HepG2 (cell line): Measurements from ENCODE around the gene FRG1. TPM values are rescaled to one million over a fixed set of nuclear protein-coding genes. Genes with fewer than 3 reads are reported as not detected.

ENCODE experiments used
- IKZF1 ChIP-seq: fragments of 450-650 bp; IDR thresholded peaks from 2 replicates; pipeline ENCODE4 v1.7.1; 2016
- ISL2 ChIP-seq: sonication (generic); formaldehyde crosslinking; IDR thresholded peaks from 2 replicates; pipeline ENCODE4 v1.5.0; 2020; ENCODE audit warnings: missing genetic modification reagents
- NR2F6 ChIP-seq, 2 experiments: IDR thresholded peaks; 2 replicates each; pipeline ENCODE4 v1.6.1; 2016; ENCODE audit warnings: antibody characterized with exemption in 1 of 2, mild to moderate bottlenecking in 1 of 2
- PATZ1 ChIP-seq: sonication (generic); formaldehyde crosslinking; IDR thresholded peaks from 2 replicates; pipeline ENCODE4 v1.4.0; 2020; ENCODE audit warnings: missing genetic modification reagents
- RAD21 ChIP-seq: fragments of 450-650 bp; formaldehyde crosslinking; IDR thresholded peaks from 2 replicates; pipeline ENCODE4 v1.5.0; 2020; ENCODE audit warnings: mild to moderate bottlenecking
- SP5 ChIP-seq: IDR thresholded peaks from 2 replicates; pipeline ENCODE4 v1.6.1; 2016; ENCODE audit warnings: low read depth, borderline replicate concordance
- STAG1 ChIP-seq: sonication (generic); formaldehyde crosslinking; IDR thresholded peaks from 2 replicates; pipeline ENCODE4 v1.4.0; 2020; ENCODE audit warnings: missing genetic modification reagents
- TIGD3 ChIP-seq: sonication (generic); formaldehyde crosslinking; IDR thresholded peaks from 2 replicates; pipeline ENCODE4 v1.5.1; 2020; ENCODE audit warnings: mild to moderate bottlenecking, missing genetic modification reagents, borderline replicate concordance
- ZBTB3 ChIP-seq: sonication (generic); formaldehyde crosslinking; IDR thresholded peaks from 2 replicates; pipeline ENCODE4 v1.4.0; 2020; ENCODE audit warnings: low read depth, mild to moderate bottlenecking, moderate library complexity, missing genetic modification reagents, borderline replicate concordance
- ZNF121 ChIP-seq: sonication (generic); formaldehyde crosslinking; IDR thresholded peaks from 2 replicates; pipeline ENCODE4 v1.5.0; 2020; ENCODE audit warnings: mild to moderate bottlenecking, missing genetic modification reagents
- polyA plus RNA-seq, 8 experiments: library from polyadenylated mRNA; depleted of rRNA in 3 of 8; stranded (reverse) in 7 of 8; unstranded in 1 of 8; fragments of >200 nt; fragmentation: Illumina TruSeq in 4 of 8; extraction: Trizol in 4 of 8; gene quantifications; 2 replicates each; pipeline versions ENCODE4 v1.2.1 to v1.2.3, GENCODE V29; 2011 to 2016; ENCODE audit warnings: low read depth in 4 of 8, missing spikeins in 1 of 8, mixed read lengths in 1 of 8; ENCODE audit not compliant: insufficient read depth in 1 of 8
- total RNA-seq, 5 experiments: library from RNA; depleted of rRNA; stranded (reverse); fragments of >200 nt; fragmentation: Illumina TruSeq; extraction: Trizol; gene quantifications; 2 replicates each; pipeline ENCODE4 v1.2.3, GENCODE V29; 2016; ENCODE audit warnings: low read depth in 1 of 5
- TF ChIP-seq, protein P1 (sequence below): sonication (generic); formaldehyde crosslinking; IDR thresholded peaks from 2 replicates; pipeline ENCODE4 v1.9.0; 2022; ENCODE audit warnings: missing genetic modification reagents, mild to moderate bottlenecking, borderline replicate concordance
- TF ChIP-seq, protein P2 (sequence below): sonication (generic); formaldehyde crosslinking; IDR thresholded peaks from 2 replicates; pipeline ENCODE4 v1.4.0; 2020; ENCODE audit warnings: mild to moderate bottlenecking, missing genetic modification reagents, borderline replicate concordance
- TF ChIP-seq, protein P3 (sequence below): sonication (generic); formaldehyde crosslinking; IDR thresholded peaks from 2 replicates; pipeline ENCODE4 v1.5.0; 2020; ENCODE audit warnings: mild to moderate bottlenecking, missing genetic modification reagents

The FRG1 gene
- total and polyA plus RNA-seq, 2 of the 13 experiments (the other 11 are each of a cell fraction or from before 2014, with no cell fraction given) = 5.7 to 42.6 TPM

- TF ChIP-seq, protein P1, sequence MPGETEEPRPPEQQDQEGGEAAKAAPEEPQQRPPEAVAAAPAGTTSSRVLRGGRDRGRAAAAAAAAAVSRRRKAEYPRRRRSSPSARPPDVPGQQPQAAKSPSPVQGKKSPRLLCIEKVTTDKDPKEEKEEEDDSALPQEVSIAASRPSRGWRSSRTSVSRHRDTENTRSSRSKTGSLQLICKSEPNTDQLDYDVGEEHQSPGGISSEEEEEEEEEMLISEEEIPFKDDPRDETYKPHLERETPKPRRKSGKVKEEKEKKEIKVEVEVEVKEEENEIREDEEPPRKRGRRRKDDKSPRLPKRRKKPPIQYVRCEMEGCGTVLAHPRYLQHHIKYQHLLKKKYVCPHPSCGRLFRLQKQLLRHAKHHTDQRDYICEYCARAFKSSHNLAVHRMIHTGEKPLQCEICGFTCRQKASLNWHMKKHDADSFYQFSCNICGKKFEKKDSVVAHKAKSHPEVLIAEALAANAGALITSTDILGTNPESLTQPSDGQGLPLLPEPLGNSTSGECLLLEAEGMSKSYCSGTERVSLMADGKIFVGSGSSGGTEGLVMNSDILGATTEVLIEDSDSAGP (CRISPR knock-in tag) = peak; percentile 93; the same call in 1 of the 2 replicates
- no peak; the same call in 1 of the 2 replicates for TF ChIP-seq STAG1
- peak; percentile 59; the same call in 1 of the 2 replicates for TF ChIP-seq RAD21
- TF ChIP-seq TIGD3 (CRISPR knock-in tag) = no peak
- 0 out of 2 replicates have a peak, but pooled peaks have one; percentile 23 for TF ChIP-seq SP5 (CRISPR knock-in tag)
- peak; percentile 85 for TF ChIP-seq ISL2 (CRISPR knock-in tag)
- TF ChIP-seq NR2F6 (IDR thresholded peaks at IDR 0.05) = no peak
- peak; percentile 24; the same call in 1 of the 2 replicates for TF ChIP-seq NR2F6 (CRISPR knock-in tag; IDR thresholded peaks at IDR 0.05)
- peak; percentile 32; the same call in 1 of the 2 replicates for TF ChIP-seq PATZ1 (CRISPR knock-in tag)
- peak; percentile 86 for TF ChIP-seq ZNF121
- TF ChIP-seq IKZF1 = no peak
- TF ChIP-seq, protein P2, sequence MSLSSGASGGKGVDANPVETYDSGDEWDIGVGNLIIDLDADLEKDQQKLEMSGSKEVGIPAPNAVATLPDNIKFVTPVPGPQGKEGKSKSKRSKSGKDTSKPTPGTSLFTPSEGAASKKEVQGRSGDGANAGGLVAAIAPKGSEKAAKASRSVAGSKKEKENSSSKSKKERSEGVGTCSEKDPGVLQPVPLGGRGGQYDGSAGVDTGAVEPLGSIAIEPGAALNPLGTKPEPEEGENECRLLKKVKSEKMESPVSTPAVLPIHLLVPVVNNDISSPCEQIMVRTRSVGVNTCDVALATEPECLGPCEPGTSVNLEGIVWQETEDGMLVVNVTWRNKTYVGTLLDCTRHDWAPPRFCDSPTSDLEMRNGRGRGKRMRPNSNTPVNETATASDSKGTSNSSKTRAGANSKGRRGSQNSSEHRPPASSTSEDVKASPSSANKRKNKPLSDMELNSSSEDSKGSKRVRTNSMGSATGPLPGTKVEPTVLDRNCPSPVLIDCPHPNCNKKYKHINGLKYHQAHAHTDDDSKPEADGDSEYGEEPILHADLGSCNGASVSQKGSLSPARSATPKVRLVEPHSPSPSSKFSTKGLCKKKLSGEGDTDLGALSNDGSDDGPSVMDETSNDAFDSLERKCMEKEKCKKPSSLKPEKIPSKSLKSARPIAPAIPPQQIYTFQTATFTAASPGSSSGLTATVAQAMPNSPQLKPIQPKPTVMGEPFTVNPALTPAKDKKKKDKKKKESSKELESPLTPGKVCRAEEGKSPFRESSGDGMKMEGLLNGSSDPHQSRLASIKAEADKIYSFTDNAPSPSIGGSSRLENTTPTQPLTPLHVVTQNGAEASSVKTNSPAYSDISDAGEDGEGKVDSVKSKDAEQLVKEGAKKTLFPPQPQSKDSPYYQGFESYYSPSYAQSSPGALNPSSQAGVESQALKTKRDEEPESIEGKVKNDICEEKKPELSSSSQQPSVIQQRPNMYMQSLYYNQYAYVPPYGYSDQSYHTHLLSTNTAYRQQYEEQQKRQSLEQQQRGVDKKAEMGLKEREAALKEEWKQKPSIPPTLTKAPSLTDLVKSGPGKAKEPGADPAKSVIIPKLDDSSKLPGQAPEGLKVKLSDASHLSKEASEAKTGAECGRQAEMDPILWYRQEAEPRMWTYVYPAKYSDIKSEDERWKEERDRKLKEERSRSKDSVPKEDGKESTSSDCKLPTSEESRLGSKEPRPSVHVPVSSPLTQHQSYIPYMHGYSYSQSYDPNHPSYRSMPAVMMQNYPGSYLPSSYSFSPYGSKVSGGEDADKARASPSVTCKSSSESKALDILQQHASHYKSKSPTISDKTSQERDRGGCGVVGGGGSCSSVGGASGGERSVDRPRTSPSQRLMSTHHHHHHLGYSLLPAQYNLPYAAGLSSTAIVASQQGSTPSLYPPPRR (CRISPR knock-in tag) = peak; percentile 12; the same call in 1 of the 2 replicates
- TF ChIP-seq, protein P3, sequence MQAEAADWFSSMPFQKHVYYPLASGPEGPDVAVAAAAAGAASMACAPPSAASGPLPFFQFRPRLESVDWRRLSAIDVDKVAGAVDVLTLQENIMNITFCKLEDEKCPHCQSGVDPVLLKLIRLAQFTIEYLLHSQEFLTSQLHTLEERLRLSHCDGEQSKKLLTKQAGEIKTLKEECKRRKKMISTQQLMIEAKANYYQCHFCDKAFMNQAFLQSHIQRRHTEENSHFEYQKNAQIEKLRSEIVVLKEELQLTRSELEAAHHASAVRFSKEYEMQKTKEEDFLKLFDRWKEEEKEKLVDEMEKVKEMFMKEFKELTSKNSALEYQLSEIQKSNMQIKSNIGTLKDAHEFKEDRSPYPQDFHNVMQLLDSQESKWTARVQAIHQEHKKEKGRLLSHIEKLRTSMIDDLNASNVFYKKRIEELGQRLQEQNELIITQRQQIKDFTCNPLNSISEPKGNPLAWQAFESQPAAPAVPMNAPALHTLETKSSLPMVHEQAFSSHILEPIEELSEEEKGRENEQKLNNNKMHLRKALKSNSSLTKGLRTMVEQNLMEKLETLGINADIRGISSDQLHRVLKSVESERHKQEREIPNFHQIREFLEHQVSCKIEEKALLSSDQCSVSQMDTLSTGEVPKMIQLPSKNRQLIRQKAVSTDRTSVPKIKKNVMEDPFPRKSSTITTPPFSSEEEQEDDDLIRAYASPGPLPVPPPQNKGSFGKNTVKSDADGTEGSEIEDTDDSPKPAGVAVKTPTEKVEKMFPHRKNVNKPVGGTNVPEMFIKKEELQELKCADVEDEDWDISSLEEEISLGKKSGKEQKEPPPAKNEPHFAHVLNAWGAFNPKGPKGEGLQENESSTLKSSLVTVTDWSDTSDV (CRISPR knock-in tag) = no peak
- TF ChIP-seq ZBTB3 (CRISPR knock-in tag) = peak; percentile 42; the same call in 1 of the 2 replicates
Measured at GRCh38 chr4:189940178-189941004, at the start of gene FRG1 (continued).
